ENCODE data around the gene NOTO. TPM values are rescaled to one million over a fixed set of nuclear protein-coding genes. Genes with fewer than 3 reads are reported as not detected.

NOTO gene
- total RNA-seq, 4 donors from 2014 or later, result not detected

DNA sequence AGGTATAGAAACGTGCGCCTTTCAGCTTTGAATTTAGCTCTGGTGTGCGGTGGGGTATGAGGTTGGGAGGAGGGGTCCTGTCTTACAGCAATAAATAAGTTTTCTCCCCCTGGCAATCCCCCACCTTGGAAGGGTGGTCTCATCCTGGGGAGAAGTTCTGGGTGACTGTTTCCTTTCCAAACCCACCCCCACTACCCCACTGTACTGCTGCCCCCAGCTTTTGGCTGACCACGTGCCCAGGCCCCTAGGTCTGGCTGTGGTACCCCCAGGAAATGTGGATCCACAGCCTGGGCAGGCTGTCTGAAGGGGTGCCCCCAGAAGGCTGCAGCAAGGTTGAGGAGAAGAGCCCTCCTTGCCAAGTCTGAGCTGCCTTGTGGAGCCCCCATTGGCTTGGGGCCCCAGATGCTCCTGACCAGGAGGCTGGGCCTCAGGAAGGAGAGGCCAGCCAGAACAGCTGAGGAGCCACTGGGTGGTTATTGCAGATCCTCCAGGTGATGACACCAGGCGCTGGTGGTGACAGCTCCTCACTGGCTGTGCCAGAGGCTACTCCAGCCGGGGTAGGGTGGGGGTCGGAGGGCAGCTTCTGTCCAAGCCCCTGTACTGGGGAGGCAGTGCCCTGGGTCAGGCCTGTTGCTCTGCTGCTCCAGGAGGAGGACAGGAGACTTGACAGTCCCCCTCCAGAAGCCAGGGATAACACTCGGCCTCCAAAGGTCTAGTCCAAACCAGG, 56.0 kb downstream of the NOTO start:
- no peak for TF ChIP-seq POLR2A (IDR thresholded peaks at IDR 0.05)
- TF ChIP-seq, protein P1, sequence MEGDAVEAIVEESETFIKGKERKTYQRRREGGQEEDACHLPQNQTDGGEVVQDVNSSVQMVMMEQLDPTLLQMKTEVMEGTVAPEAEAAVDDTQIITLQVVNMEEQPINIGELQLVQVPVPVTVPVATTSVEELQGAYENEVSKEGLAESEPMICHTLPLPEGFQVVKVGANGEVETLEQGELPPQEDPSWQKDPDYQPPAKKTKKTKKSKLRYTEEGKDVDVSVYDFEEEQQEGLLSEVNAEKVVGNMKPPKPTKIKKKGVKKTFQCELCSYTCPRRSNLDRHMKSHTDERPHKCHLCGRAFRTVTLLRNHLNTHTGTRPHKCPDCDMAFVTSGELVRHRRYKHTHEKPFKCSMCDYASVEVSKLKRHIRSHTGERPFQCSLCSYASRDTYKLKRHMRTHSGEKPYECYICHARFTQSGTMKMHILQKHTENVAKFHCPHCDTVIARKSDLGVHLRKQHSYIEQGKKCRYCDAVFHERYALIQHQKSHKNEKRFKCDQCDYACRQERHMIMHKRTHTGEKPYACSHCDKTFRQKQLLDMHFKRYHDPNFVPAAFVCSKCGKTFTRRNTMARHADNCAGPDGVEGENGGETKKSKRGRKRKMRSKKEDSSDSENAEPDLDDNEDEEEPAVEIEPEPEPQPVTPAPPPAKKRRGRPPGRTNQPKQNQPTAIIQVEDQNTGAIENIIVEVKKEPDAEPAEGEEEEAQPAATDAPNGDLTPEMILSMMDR (IDR thresholded peaks at IDR 0.05), result no peak
- Histone ChIP-seq H3K27ac (no peak overlapping the region), H3K27me3 (no peaks in the 10 kb centered on the region), H3K4me1 (no peaks in the 10 kb centered on the region), H3K9me3 (no peaks in the 10 kb centered on the region), H3K4me3 (replicated peaks in 1 of 3) (no peak overlapping the region), H3K36me3 (peaks cover 8 to 10% of the 10 kb centered on the region in 2 donors)
- intact Hi-C loops (cut with DNase I), result no loop called here
- DNase-seq, result no peak
- 88 to 93% methylated on average over 4 to 5 of the region's 8 CpGs for WGBS, 2 donors

DNA sequence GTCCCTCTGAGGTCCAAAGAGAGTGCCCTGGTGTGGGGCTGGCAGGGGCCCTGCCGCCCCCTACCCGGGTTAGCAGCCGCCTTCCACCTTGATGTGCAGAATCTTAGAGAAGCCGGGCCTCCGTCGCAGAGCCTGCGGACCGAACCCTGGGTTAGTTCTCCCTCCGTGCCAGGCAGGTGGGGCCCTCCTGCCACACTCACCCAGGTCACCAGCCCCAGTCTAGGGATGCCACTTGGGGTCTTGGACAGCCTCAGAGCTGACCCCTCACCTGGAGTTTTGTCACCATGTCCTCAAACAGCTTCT, 56.5 kb downstream of the NOTO start:
- Histone ChIP-seq H3K4me1 (no peaks in the 10 kb centered on the region), H3K9me3 (no peaks in the 10 kb centered on the region), H3K4me3 (replicated peaks in 1 of 3) (no peak overlapping the region), H3K27me3 (no peaks in the 10 kb centered on the region), H3K27ac (no peak overlapping the region), H3K36me3 (peaks cover 5 to 6% of the 10 kb centered on the region in 2 donors)
- 97 to 98% methylated on average over 9 of the region's 9 CpGs for WGBS, 2 donors
- intact Hi-C loops (cut with DNase I), result no loop called here
- TF ChIP-seq, protein P1 (IDR thresholded peaks at IDR 0.05), result no peak
- TF ChIP-seq POLR2A (IDR thresholded peaks at IDR 0.05), result no peak
- DNase-seq, result no peak

DNA sequence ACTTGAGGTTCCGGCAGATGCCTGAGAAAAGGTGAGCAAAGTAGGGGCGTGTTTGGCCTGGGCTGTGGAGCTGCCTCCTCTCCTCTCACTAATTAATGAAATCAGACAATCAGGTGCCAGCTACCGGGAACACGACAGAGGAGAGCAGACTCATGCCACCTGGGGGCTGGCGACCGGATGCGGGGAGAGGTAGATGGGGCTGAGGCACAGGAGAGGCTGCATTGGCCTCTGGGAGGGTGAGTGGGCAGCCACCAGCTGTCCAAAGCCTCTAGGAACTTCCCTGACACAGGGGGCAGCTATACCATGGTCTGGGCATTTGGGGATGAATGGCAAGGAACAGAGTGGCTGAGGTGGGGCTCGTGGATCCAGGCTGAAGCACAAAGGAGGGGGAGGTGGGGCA, 56.9 kb downstream of the NOTO start:
- Histone ChIP-seq H3K27ac (no peak overlapping the region), H3K36me3 (peaks cover under 1 to 2% of the 10 kb centered on the region in 2 donors), H3K4me1 (no peaks in the 10 kb centered on the region), H3K27me3 (no peaks in the 10 kb centered on the region), H3K4me3 (replicated peaks in 1 of 3) (no peak overlapping the region), H3K9me3 (no peaks in the 10 kb centered on the region)
- DNase-seq, result no peak
- intact Hi-C loops (cut with DNase I), result no loop called here
- TF ChIP-seq, protein P1 (IDR thresholded peaks at IDR 0.05), result no peak
- no peak for TF ChIP-seq POLR2A (IDR thresholded peaks at IDR 0.05)
- WGBS, 2 donors, result 88 to 93% methylated on average over 8 of the region's 8 CpGs

DNA sequence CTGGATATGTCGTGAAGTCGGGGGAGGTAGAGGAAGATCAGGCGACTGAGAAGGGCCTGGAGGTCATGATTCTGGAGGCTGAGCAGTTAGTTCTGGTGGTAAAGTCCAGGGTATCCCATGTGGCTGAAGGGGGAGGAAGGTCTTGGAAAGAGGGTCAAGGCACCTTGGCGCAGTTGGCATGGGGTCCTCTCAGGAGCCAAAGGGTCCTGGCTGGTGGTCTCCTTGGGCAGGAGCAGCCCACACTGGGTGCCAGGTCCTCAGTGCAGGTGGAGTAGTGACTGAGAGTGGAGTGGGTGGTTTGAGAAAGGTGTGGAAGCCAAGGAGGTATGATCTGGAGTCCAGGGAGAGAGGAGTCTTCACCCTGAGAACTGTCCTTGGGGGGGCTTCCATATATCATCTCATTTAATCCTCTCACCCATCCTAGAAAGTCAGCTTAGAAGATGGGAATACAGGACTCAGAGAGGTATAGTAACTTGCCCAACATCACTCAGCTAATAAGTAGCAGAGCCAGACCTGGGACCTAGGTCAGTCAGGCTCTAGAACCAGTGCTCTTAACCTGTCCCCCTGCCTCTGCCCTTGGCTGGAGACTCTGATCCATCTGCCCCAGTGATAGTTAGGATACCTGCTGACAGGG, 57.4 kb downstream of the NOTO start:
- Histone ChIP-seq H3K36me3 (no peaks in the 10 kb centered on the region), H3K27me3 (no peaks in the 10 kb centered on the region), H3K9me3 (no peaks in the 10 kb centered on the region), H3K4me3 (replicated peaks in 1 of 3) (no peak overlapping the region), H3K4me1 (no peaks in the 10 kb centered on the region), H3K27ac (no peak overlapping the region)
- intact Hi-C loops (cut with DNase I), result no loop called here
- WGBS, 2 donors, result 90 to 95% methylated on average over 4 of the region's 4 CpGs
- TF ChIP-seq, protein P1 (IDR thresholded peaks at IDR 0.05), result no peak
- no peak for TF ChIP-seq POLR2A (IDR thresholded peaks at IDR 0.05)
- no peak for DNase-seq

DNA sequence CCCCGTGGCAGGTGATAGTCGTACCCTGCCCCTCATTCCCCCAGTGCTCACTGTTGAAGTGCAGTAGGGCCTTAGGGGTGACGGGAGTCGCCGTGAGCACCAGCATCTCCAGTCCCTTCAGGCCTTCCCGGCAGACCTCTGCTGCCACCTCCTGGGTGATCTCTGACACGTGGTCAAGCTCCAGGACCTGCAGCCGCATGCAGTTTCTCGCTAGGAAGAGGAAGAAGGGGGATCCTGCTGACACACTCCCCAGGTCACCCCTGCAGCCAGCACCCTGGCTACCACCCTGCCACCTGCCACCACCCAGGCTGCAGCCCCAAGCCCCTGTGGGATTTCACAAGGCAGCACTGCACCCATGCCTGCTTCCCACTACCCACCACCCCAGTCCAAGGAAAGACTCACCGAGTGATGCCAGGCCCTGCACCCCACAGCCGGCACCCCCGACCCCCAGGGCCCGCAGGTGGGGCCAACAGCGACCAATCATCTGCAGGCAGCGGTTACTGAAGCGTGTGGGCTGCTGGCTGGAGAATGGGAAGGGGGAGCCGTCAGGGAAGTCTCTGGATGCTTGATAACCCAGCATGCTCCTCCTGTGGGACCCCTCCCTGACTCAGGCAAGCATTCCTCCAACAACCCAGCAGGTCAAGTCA, 58.1 kb downstream of the NOTO start:
- H3K27ac ChIP-seq, result no peak overlapping the region
- intact Hi-C loops (cut with DNase I), result no loop called here
- H3K9me3 ChIP-seq, result no peaks in the 10 kb centered on the region
- WGBS, 2 donors, result 20 to 44% methylated on average over 5 to 9 of the region's 17 CpGs
- H3K4me1 ChIP-seq, result no peaks in the 10 kb centered on the region
- no peaks in the 10 kb centered on the region for H3K36me3 ChIP-seq
- H3K4me3 ChIP-seq (replicated peaks in 1 of 3), result no peak overlapping the region
- DNase-seq, result peak; percentile 30
- H3K27me3 ChIP-seq, result no peaks in the 10 kb centered on the region
- no peak for TF ChIP-seq POLR2A (IDR thresholded peaks at IDR 0.05)
- TF ChIP-seq, protein P1 (IDR thresholded peaks at IDR 0.05), result peak in 1 of 6 experiments; percentile 33
